H9 (cell line): ENCODE data around the gene COG3. TPM values are rescaled to one million over a fixed set of nuclear protein-coding genes. Genes with fewer than 3 reads are reported as not detected.

Source experiments
- DNase-seq: peaks from one replicate; pipeline ENCODE4 v3.0.0-alpha.2; 2017
- H2AFZ ChIP-seq: one replicate; pipeline ENCODE4 v1.6.1; 2013; ENCODE audit warnings: mild to moderate bottlenecking, low read length, control low read depth, moderate library complexity
- H2AK5ac ChIP-seq: 2 replicates; pipeline ENCODE4 v1.6.1; 2013; ENCODE audit warnings: low read length, control low read depth, mixed read lengths; ENCODE audit not compliant: insufficient read length
- H2BK120ac ChIP-seq: one replicate; pipeline ENCODE4 v1.6.1; 2013; ENCODE audit warnings: low read depth, mild to moderate bottlenecking, low read length, control low read depth, inconsistent platforms; ENCODE audit not compliant: poor library complexity, severe bottlenecking
- H2BK12ac ChIP-seq: 2 replicates; pipeline ENCODE4 v1.6.1; 2013; ENCODE audit warnings: low read length, control low read depth, mixed read lengths, low read depth; ENCODE audit not compliant: insufficient read length
- H2BK15ac ChIP-seq: 2 replicates; pipeline ENCODE4 v1.6.1; 2013; ENCODE audit warnings: low read depth, low read length, control low read depth
- H2BK20ac ChIP-seq: one replicate; pipeline ENCODE4 v1.6.1; 2013; ENCODE audit warnings: low read depth, mild to moderate bottlenecking, low read length, control low read depth, inconsistent platforms; ENCODE audit not compliant: poor library complexity, severe bottlenecking
- H2BK5ac ChIP-seq: 2 replicates; pipeline ENCODE4 v1.6.1; 2013; ENCODE audit warnings: low read length, control low read depth, mixed read lengths; ENCODE audit not compliant: insufficient read length
- H3K14ac ChIP-seq: 2 replicates; pipeline ENCODE4 v1.6.1; 2013; ENCODE audit warnings: low read length, control low read depth; ENCODE audit not compliant: insufficient read depth
- H3K18ac ChIP-seq: 2 replicates; pipeline ENCODE4 v1.6.1; 2013; ENCODE audit warnings: low read depth, mild to moderate bottlenecking, mixed read lengths, low read length, control low read depth; ENCODE audit not compliant: insufficient read length
- H3K23ac ChIP-seq: 2 replicates; pipeline ENCODE4 v1.6.1; 2013; ENCODE audit warnings: low read length, control low read depth, mixed read lengths, low read depth; ENCODE audit not compliant: insufficient read length
- H3K23me2 ChIP-seq: 2 replicates; pipeline ENCODE4 v1.6.1; 2013; ENCODE audit warnings: low read depth, mild to moderate bottlenecking, mixed read lengths, low read length, control low read depth; ENCODE audit not compliant: insufficient read length, poor library complexity, severe bottlenecking
- H3K27ac ChIP-seq: 2 replicates; pipeline ENCODE4 v1.5.1; 2013; ENCODE audit warnings: low read length, control low read depth, mixed read lengths, low read depth; ENCODE audit not compliant: insufficient read length
- H3K27me3 ChIP-seq: 2 replicates; pipeline ENCODE4 v1.6.1; 2013; ENCODE audit warnings: low read length, control low read depth, inconsistent platforms; ENCODE audit not compliant: insufficient read depth
- H3K4ac ChIP-seq: 2 replicates; pipeline ENCODE4 v1.6.1; 2013; ENCODE audit warnings: low read depth, mild to moderate bottlenecking, control low read depth, inconsistent platforms, low read length, moderate library complexity
- H3K4me1 ChIP-seq: 2 replicates; pipeline ENCODE4 v1.6.1; 2013; ENCODE audit warnings: low read length, control low read depth, inconsistent platforms; ENCODE audit not compliant: insufficient read depth
- H3K4me2 ChIP-seq: 2 replicates; pipeline ENCODE4 v1.6.1; 2013; ENCODE audit warnings: low read length, control low read depth, mixed read lengths; ENCODE audit not compliant: insufficient read length, insufficient read depth
- H3K56ac ChIP-seq: 2 replicates; pipeline ENCODE4 v1.6.1; 2013; ENCODE audit warnings: low read depth, mild to moderate bottlenecking, mixed read lengths, low read length, control low read depth; ENCODE audit not compliant: insufficient read length
- H3K79me1 ChIP-seq: 2 replicates; pipeline ENCODE4 v1.6.1; 2013; ENCODE audit warnings: low read depth, mild to moderate bottlenecking, moderate library complexity, low read length, control low read depth, inconsistent platforms; ENCODE audit not compliant: insufficient read depth, poor library complexity, severe bottlenecking
- H3K79me2 ChIP-seq: 2 replicates; pipeline ENCODE4 v1.6.1; 2013; ENCODE audit warnings: low read length, control low read depth, inconsistent platforms; ENCODE audit not compliant: insufficient read depth
- H3K9ac ChIP-seq: 2 replicates; pipeline ENCODE4 v1.6.1; 2013; ENCODE audit warnings: low read length, control low read depth, mixed read lengths; ENCODE audit not compliant: insufficient read length; ENCODE audit errors: extremely low read depth
- H3K9me3 ChIP-seq: one replicate; pipeline ENCODE4 v1.6.1; 2013; ENCODE audit warnings: low read depth, low read length, inconsistent platforms; ENCODE audit not compliant: control insufficient read depth
- H3T11ph ChIP-seq: one replicate; pipeline ENCODE4 v1.6.1; 2013; ENCODE audit warnings: mild to moderate bottlenecking, low read length, control low read depth, inconsistent platforms
- H4K20me1 ChIP-seq: one replicate; pipeline ENCODE4 v1.6.1; 2013; ENCODE audit not compliant: control insufficient read depth, insufficient read length, insufficient read depth
- H4K5ac ChIP-seq: 2 replicates; pipeline ENCODE4 v1.6.1; 2013; ENCODE audit warnings: low read depth, mild to moderate bottlenecking, mixed read lengths, low read length, control low read depth; ENCODE audit not compliant: insufficient read length
- H4K8ac ChIP-seq: replicated peaks from 2 replicates; pipeline ENCODE4 v1.6.1; 2013; ENCODE audit warnings: low read length, control low read depth, mixed read lengths, low read depth; ENCODE audit not compliant: insufficient read length
- H4K91ac ChIP-seq: 2 replicates; pipeline ENCODE4 v1.6.1; 2013; ENCODE audit warnings: low read depth, mild to moderate bottlenecking, moderate library complexity, mixed read lengths, low read length, control low read depth; ENCODE audit not compliant: insufficient read length
- H3K27ac Mint-ChIP-seq, 3 experiments: 2 replicates in 2 of 3; 3 replicates in 1 of 3; pipeline ENCODE4 v1.8.0; 2020 to 2021; ENCODE audit warnings: mixed read lengths in 3 of 3, mild to moderate bottlenecking in 1 of 3, moderate library complexity in 1 of 3
- H3K27me3 Mint-ChIP-seq: 2 replicates; pipeline ENCODE4 v1.8.0; 2021; ENCODE audit warnings: low read depth, mild to moderate bottlenecking, moderate library complexity, mixed read lengths
- H3K36me3 Mint-ChIP-seq, 3 experiments: 2 replicates in 2 of 3; 3 replicates in 1 of 3; pipeline ENCODE4 v1.8.0; 2020 to 2021; ENCODE audit warnings: low read depth in 3 of 3, mixed read lengths in 3 of 3; ENCODE audit not compliant: insufficient read depth in 1 of 3
- H3K4me1 Mint-ChIP-seq, 2 experiments: 2 replicates each; pipeline ENCODE4 v1.8.0; 2020; ENCODE audit warnings: mixed read lengths in 2 of 2
- H3K4me3 Mint-ChIP-seq, 2 experiments: 2 replicates in 1 of 2; 3 replicates in 1 of 2; pipeline ENCODE4 v1.8.0; 2020 to 2021; ENCODE audit warnings: mild to moderate bottlenecking in 2 of 2, mixed read lengths in 2 of 2, moderate library complexity in 1 of 2
- H3K9me3 Mint-ChIP-seq, 2 experiments: 2 replicates in 1 of 2; 3 replicates in 1 of 2; pipeline ENCODE4 v1.8.0; 2020; ENCODE audit warnings: mild to moderate bottlenecking in 2 of 2, mixed read lengths in 2 of 2, moderate library complexity in 1 of 2
- CTCF ChIP-seq: fragments of 200-600 bp; sonication (generic); conservative IDR thresholded peaks from 3 replicates; pipeline ENCODE4 v1.8.0; 2021; ENCODE audit warnings: antibody characterized with exemption, mild to moderate bottlenecking
- WGBS: extraction: QIAGEN DNeasy Blood & Tissue Kit; methylation state at CpG from one replicate; pipeline ENCODE4 v1.1.7; 2013; ENCODE audit warnings: missing lambda C conversion rate, low lambda C conversion rate, mixed read lengths; ENCODE audit not compliant: insufficient read length; ENCODE audit errors: extremely low coverage; 5-methylcytosine and 5-hydroxymethylcytosine counted together
- total RNA-seq: library from RNA; stranded (reverse); gene quantifications from 2 replicates; pipeline ENCODE4 v1.2.1, GENCODE V29; 2021

The COG3 gene
- total RNA-seq, 1 experiment from 2014 or later: 16.5 TPM

GRCh38 chr13:45436953-45437352 is 27.8 kb upstream of the COG3 start:
- Histone ChIP-seq H3K23me2 (no peaks in the 10 kb centered on the region), H3K56ac (no peak overlapping the region), H3K4me2 (no peak overlapping the region), H2BK15ac (no peak overlapping the region), H2AFZ (no peak overlapping the region), H2BK12ac (no peak overlapping the region), H2BK5ac (no peak overlapping the region), H3K4ac (no peak overlapping the region), H4K8ac (no peak overlapping the region), H2BK120ac (no peak overlapping the region), H3K79me1 (no peaks in the 10 kb centered on the region), H3K23ac (no peak overlapping the region), H3K9me3 (no peaks in the 10 kb centered on the region), H3K14ac (no peak overlapping the region), H3T11ph (no peak overlapping the region), H3K18ac (no peak overlapping the region), H3K79me2 (no peaks in the 10 kb centered on the region), H3K27ac (no peak overlapping the region), H4K5ac (no peak overlapping the region), H4K20me1 (no peaks in the 10 kb centered on the region), H2BK20ac (no peak overlapping the region), H2AK5ac (no peak overlapping the region), H3K27me3 (no peaks in the 10 kb centered on the region), H4K91ac (no peak overlapping the region), H3K4me1 (peaks cover 2% of the 10 kb centered on the region; the same call in 1 of the 2 replicates), H3K9ac (no peak overlapping the region)
- no CpG with 5 or more reads among the region's 4 CpGs for whole genome bisulfite sequencing
- Mint-ChIP-seq H3K27ac (peak overlapping the region in 1 of 3 experiments; percentile 21; a peak in 1 of 7 replicates), H3K27me3 (no peaks in the 10 kb centered on the region; the same call in 1 of the 2 replicates), H3K36me3 (no peaks in the 10 kb centered on the region), H3K4me3 (no peak overlapping the region), H3K9me3 (no peaks in the 10 kb centered on the region), H3K4me1 (peaks cover 0 to 10% of the 10 kb centered on the region in 2 experiments; a peak in 2 of 4 replicates)
- TF ChIP-seq CTCF: no peak
- no peak for DNase-seq
